ENCODE measurements around the gene GGNBP2.
A peak's percentile ranks its signal among the peaks of the same experiment; 100 is the strongest.

The GGNBP2 gene

DNA sequence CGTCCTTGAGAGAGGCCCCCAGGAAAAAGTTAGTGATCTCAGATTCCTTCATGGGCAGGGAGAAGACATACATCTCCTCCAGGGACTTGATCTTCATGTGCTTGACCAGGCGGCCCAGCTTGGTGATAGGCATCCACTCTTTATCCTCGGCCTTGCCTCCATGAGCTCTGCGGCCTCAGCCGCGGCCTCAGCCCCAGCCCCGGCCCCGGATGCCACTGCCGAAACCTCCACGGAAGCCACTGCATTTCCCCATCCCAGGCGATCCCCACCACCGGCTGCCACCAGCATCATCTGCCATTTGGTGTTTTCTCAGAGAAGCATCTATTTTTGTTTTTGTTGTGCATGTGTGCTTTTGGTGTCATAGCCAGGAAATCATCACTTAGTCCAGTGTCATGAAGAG lies 30.3 kb downstream of the GGNBP2 start:
- DNase-seq: no peak

DNA sequence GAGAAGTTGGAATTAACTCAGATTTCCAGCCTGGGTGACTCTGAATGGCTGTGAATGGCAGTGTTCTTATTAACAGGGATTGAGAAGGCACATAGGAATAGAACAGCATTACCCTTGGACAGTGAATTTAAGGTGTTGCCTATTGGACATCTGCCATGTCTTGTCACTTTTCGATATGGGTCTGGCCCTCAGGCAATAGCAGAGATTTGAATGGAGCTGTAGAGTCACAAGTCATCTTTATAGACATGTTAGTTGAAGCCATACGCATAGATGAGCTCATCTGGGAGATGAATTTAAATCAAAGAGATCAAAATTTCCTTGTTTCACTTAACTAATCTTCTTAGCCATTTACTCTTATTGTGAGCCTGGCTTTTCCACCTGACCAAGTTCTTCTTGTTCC lies 32.1 kb downstream of the GGNBP2 start:
- no peak for DNase-seq

DNA sequence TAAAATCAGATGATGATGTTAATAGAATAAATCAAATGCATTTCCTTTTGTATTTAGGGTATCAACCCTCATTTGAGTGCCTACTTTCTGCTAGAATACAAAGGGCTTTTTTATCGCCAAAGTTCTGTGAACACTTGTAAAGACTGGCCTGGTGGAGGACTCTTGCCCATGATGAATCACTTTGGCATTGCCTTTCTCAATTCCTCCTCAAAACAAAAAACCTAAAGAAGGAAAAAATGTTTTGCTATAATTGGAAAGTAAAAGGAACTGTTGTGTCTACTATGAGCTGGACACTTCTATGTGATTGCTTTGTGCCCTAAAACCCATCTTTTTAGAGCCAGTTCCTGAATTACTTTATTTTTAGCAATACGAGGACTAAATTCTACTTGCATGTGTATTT lies 34.0 kb downstream of the GGNBP2 start:
- no peak for DNase-seq

- no peak for DNase-seq
Observed at GRCh38 chr17:36583787-36584186, 39.1 kb downstream of the GGNBP2 start.

DNA sequence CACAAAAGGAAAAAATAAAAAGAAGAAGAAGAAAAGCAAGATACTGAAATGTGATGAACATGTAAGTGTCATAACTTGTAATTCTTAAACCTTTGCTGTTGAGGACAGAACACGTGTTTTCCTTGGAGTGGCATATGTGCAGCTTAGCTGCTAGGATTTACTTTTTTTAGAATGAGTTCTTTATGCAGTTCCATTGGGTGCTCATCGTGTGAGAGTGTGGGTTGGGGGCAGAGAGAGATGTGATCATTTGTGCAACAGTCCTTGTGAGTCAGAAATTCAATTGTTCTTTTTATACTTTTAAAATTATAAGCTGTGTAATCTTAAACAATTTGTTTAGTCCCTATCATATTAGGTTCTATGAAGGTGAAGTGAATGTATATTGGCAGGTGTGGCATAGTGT lies 41.4 kb downstream of the GGNBP2 start:
- DNase-seq: no peak

- no peak for DNase-seq
Observed at GRCh38 chr17:36590082-36590481, 45.4 kb downstream of the GGNBP2 start.

DNA sequence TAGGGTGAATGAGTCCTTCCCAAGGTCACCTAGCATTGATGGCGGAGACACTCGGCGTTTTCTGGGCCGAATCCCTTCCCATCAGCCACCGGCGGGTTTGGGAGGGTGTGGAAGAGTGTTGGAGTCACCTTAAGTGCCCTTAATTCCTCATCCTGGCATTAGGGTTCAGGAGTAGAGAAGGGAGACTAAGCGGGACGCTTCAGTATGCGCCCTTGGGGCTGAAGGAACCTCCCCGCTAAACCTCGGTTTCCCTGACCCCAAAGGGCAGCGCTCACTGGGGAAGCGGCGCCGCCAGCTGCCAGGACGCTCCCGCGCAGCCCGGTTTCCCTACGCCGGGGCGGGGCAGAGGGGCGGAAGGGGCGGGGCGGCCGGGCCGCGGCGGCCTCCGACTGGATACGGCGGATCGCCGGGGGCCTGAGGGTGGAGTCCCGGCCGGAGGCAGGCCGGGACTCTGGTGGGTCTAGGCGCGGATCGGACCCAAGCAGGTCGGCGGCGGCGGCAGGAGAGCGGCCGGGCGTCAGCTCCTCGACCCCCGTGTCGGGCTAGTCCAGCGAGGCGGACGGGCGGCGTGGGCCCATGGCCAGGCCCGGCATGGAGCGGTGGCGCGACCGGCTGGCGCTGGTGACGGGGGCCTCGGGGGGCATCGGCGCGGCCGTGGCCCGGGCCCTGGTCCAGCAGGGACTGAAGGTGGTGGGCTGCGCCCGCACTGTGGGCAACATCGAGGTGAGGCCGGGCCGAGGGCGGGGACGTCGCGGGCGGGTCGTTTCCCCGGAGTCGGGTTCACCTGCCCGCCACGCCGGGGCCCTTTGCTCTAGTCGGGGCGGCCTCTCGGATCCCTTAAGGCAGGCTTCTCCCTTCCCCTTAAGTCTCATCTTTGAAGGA lies 47.0 kb downstream of the GGNBP2 start, which contains the start of gene DHRS11:
TSS of gene DHRS11 (plus strand) at position 446 of the 882 bp plus-strand sequence. CDS start at position 577, 131 bp downstream.
- DNase-seq: peak; percentile 80

DNA sequence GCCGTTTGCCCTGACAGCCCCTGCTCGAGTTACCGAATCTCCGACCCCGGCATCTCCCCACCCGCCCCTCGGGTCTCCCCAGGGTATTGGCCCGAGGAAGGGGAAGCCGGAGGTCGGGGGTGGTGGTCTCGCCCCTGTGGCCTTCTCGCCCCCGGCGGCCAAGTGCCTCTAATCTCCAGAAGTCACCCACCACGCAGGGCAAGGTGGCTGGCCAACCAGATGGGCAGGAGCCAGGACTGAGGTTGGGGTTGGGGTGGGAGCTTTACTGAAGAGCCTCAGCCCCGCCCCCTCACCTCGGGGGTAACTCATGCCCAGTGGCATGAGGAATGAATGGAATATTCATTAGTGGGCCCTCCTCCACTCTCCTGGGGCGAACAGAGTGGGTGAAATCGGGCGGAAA lies 47.6 kb downstream of the GGNBP2 start:
- peak; percentile 21 for DNase-seq

DNA sequence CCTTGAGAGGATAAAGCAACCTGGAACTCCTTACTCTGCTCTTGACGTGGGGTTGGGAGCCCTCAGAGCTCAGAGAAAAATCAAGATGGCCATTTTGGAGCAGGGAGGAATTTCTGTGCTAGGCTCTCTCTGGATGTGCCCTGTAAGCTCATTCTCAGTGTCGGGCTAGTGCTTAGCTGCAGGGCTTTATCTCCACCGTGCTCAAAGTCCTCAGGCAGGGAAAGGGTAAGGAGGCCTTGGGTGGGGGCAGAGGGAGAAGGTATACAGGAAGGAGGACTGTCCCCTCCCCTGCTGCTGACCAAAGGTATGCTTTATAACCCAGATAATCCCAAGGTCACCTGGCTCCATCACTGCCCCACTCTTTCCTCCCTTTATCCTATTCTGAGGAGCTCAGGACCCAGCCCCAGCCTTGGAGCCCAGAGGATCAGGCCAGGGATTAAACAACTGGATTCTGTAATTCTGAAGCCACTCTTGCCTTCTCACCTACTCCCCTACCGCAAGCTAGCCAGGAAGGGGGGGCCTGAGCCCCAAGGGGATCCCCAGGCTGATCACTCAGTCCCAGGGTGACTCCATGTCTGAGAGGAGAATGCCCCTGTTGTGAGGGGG lies 48.1 kb downstream of the GGNBP2 start:
- no peak for DNase-seq

DNA sequence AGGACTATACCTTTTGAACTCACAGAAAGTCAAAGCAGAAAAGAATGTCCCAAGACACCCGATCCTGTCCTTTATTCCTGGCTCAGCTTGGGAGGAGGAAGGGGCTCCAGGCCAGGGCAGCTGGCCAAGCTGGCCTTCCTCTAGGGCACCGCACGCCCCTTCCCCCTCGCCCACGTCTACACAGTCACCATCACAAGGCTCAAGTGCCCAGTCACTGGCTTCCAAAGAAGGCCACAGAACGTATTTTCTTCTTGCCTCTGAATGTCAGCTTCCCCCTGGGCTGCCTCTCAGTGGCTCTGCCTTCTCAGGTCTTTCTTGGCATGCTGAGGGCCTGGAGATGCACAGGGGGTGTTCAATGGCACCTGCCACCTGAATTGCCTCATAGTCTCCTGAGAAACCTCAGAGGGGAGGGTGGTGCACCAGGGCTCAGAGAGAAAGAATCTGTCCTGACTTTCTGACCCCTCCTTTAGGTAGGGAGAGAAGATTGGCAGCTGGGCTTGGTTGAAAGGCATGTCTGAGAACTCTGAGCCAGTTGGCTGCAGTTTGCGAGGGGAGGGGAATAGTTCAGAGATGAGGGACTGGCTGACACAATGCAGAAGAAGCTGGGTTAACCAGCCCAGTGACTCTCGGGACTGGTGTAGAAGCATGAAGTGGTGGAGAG lies 49.1 kb downstream of the GGNBP2 start:
- DNase-seq: no peak

DNA sequence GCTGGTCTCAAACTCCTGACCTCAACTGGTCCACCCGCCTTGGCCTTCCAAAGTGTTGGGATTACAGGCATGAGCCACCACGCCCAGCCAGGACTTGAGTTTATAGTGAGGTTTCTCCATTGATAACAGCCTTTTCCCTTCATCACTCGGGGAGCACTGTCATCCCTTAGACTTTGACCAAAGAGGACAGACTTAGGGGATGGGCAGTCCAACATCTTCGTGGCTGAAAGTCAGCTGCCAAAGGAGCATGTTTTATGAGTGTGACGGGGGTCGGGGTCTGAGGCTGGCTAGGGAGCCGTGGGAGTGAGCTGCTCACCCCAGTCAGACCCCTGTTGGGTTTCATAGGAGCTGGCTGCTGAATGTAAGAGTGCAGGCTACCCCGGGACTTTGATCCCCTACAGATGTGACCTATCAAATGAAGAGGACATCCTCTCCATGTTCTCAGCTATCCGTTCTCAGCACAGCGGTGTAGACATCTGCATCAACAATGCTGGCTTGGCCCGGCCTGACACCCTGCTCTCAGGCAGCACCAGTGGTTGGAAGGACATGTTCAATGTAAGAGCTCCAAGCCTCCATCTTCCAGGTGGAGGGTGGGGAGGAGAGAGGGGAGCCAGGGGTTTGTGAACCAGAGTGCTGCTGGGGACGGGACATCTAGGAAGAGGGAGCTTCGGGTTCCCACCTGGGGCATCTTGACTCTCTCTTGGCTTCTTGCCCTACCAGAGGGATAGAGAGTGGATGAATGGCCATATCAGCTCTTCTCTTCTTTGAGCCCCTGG lies 50.1 kb downstream of the GGNBP2 start:
- DNase-seq: no peak

DNA sequence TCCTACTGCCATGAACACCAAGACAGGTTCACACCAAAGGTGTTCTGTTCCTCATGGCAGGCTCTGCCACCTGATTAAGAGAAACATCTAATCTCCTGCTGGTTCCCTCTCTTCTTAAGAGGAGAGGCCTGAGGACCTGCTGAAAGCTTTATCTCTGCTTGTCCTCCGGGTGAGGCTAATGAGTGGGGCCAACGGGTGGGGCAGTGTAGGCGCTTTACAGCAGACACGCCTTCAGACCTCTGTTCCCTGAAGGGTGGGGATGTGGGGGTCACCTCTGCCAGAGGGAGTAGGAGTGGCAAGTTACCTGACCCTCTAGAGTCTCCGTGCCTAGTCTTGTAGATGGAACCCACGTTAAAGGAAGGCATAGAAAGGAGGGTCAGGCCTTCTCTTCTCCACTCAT lies 52.5 kb downstream of the GGNBP2 start:
- DNase-seq: no peak

- DNase-seq: no peak
Observed at GRCh38 chr17:36597866-36598777, 53.4 kb downstream of the GGNBP2 start.

DNA sequence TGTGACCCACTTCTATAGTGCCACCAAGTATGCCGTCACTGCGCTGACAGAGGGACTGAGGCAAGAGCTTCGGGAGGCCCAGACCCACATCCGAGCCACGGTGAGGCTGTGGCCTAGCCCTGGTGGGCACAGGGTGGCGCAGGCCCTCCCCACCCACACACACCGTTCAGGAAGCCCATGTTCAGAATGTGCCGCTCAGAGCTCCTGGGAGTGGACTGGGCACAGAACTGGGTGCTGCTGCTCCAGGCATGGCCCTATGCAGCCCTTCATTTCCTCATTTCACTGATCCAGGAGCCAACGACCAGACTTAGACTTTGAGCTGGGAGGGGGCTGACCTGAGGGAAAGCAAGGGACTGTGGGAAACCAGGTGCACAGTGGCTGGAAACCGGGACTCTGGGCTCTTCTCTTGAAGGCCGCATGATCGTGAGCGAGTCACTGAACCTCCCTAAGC lies 54.3 kb downstream of the GGNBP2 start:
- DNase-seq: no peak

DNA sequence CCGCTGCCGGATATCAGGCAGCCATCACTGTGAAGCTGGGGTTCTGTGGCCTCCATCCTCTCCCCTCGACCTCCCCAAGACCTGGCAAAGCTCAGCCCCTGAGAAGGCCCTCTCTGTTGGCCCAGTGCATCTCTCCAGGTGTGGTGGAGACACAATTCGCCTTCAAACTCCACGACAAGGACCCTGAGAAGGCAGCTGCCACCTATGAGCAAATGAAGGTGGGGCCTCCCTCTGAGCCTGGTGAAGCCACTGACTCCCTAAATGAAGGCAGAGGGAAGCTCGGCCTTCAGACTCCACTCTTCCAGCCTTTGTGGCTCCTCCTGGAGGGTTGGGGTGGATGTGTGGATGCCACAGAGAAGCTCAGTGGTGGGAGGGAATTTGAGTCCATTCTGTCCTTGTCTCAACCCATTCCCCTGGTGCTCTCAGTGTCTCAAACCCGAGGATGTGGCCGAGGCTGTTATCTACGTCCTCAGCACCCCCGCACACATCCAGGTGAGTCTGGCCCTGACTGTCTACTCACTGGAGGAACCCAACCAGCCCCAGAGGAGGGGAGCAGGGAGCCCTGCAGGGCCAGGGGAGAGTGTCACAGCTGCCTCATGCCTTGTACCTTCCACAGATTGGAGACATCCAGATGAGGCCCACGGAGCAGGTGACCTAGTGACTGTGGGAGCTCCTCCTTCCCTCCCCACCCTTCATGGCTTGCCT lies 55.0 kb downstream of the GGNBP2 start:
- no peak for DNase-seq

- no peak for DNase-seq
Observed at GRCh38 chr17:36600465-36600864, 55.7 kb downstream of the GGNBP2 start.

DNA sequence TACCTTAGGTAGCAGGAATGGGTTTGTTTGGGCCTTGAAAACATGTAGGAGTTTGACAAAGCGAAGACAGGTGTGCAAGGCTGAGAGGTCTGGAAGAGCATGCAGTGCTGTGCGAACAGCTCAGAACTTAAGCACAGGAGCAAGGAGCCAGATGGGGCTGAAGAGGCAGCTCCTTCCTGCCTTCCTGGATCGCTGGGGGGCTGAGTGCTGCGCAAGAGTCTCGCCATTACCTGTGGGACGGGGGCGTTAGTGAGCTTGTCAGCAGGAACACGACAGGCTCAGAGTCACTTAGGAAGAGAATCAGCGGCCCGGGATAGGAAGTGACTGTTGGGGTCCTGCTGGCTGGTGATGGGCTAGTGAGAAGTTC lies 56.2 kb downstream of the GGNBP2 start:
- no peak for DNase-seq

DNA sequence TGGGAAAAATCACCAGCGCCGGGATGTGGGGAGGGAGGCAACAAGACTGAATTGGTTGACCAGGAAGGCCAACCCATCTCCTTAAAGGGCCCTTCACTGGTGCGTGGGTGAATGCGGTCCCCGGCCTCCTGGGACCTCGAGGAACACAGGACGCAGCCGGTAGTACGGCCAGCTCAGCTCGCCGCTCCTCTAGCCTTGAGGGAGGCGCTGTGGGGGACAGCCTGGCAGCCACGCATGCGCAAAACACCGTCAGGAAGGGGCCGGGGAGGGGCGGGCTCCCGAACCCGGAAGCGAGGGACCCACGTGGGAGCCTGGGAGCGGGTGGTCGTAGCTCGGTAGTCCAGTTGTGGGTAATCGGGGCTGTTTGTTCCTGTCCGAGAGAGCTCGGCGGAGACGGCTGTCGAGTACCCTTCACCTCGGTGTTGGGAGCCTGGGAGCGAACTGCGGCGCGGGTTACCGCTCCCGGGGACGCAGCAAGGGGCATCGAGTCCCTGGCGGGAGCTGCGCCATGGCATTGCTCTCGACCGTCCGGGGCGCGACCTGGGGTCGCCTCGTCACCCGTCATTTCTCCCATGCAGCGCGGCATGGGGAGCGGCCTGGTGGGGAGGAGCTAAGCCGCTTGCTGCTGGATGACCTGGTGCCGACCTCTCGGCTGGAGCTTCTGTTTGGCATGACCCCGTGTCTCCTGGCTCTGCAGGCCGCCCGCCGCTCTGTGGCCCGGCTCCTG lies 56.7 kb downstream of the GGNBP2 start, which contains the start of gene MRM1:
TSS of gene MRM1 (plus strand) at position 281 of the 727 bp plus-strand sequence. CDS start at position 509, 228 bp downstream.
- peak; percentile 91 for DNase-seq

- no peak for DNase-seq
Observed at GRCh38 chr17:36602030-36602748, 57.5 kb downstream of the GGNBP2 start.

GRCh38 chr17:36602924-36603384 lies 58.2 kb downstream of the GGNBP2 start:
- DNase-seq: peak; percentile 76
